ENCODE results near the gene CPTP. TPM values are rescaled to one million over a fixed set of nuclear protein-coding genes. Genes with fewer than 3 reads are reported as not detected.

Gene CPTP
- total RNA-seq, 1 experiment from 2014 or later, result 22.2 TPM

GRCh38 chr1:1326075-1326605, 1.5 kb downstream of the CPTP start:
- in situ Hi-C loops (cut with HindIII; ENCODE audit: low pct_unique_long_range_greater_than_20kb, low sequenced_read_pairs), result no loop called here
- DNase-seq (ENCODE audit: low read depth, low spot score), result no peak

GRCh38 chr1:1327291-1327690, 2.7 kb downstream of the CPTP start:
- no peak for DNase-seq (ENCODE audit: low read depth, low spot score)
- in situ Hi-C loops (cut with HindIII; ENCODE audit: low pct_unique_long_range_greater_than_20kb, low sequenced_read_pairs), result no loop called here

GRCh38 chr1:1328254-1328653, 3.7 kb downstream of the CPTP start:
- in situ Hi-C loops (cut with HindIII; ENCODE audit: low pct_unique_long_range_greater_than_20kb, low sequenced_read_pairs), result no loop called here
- DNase-seq (ENCODE audit: low read depth, low spot score), result no peak

GRCh38 chr1:1329304-1330210, 5.0 kb downstream of the CPTP start:
- no peak for DNase-seq (ENCODE audit: low read depth, low spot score)
- in situ Hi-C loops (cut with HindIII; ENCODE audit: low pct_unique_long_range_greater_than_20kb, low sequenced_read_pairs), result no loop called here

- no peak for DNase-seq (ENCODE audit: low read depth, low spot score)
- in situ Hi-C loops (cut with HindIII; ENCODE audit: low pct_unique_long_range_greater_than_20kb, low sequenced_read_pairs), result no loop called here
Observed at GRCh38 chr1:1330366-1331067, 5.9 kb downstream of the CPTP start.

- no peak for DNase-seq (ENCODE audit: low read depth, low spot score)
- in situ Hi-C loops (cut with HindIII; ENCODE audit: low pct_unique_long_range_greater_than_20kb, low sequenced_read_pairs), result no loop called here
Observed at GRCh38 chr1:1331068-1331965, 6.7 kb downstream of the CPTP start, which contains the start of gene TAS1R3. Gene TAS1R3, plus strand, starts transcription at chr1:1331280. Its CDS starts 66 bp downstream, at chr1:1331346.

- no peak for DNase-seq (ENCODE audit: low read depth, low spot score)
- in situ Hi-C loops (cut with HindIII; ENCODE audit: low pct_unique_long_range_greater_than_20kb, low sequenced_read_pairs), result no loop called here
Observed at GRCh38 chr1:1332031-1332755, 7.6 kb downstream of the CPTP start.

- no peak for DNase-seq (ENCODE audit: low read depth, low spot score)
- in situ Hi-C loops (cut with HindIII; ENCODE audit: low pct_unique_long_range_greater_than_20kb, low sequenced_read_pairs), result no loop called here
Observed at GRCh38 chr1:1332774-1333480, 8.3 kb downstream of the CPTP start.

- no peak for DNase-seq (ENCODE audit: low read depth, low spot score)
- in situ Hi-C loops (cut with HindIII; ENCODE audit: low pct_unique_long_range_greater_than_20kb, low sequenced_read_pairs), result no loop called here
Observed at GRCh38 chr1:1333551-1334241, 9.1 kb downstream of the CPTP start.

- in situ Hi-C loops (cut with HindIII; ENCODE audit: low pct_unique_long_range_greater_than_20kb, low sequenced_read_pairs), result no loop called here
- DNase-seq (ENCODE audit: low read depth, low spot score), result no peak
Observed at GRCh38 chr1:1334835-1335234, 10.2 kb downstream of the CPTP start.

GRCh38 chr1:1335283-1335682, 10.7 kb downstream of the CPTP start:
- in situ Hi-C loops (cut with HindIII; ENCODE audit: low pct_unique_long_range_greater_than_20kb, low sequenced_read_pairs), result no loop called here
- DNase-seq (ENCODE audit: low read depth, low spot score), result no peak

GRCh38 chr1:1335792-1336248, 11.2 kb downstream of the CPTP start:
- DNase-seq (ENCODE audit: low read depth, low spot score), result no peak
- in situ Hi-C loops (cut with HindIII; ENCODE audit: low pct_unique_long_range_greater_than_20kb, low sequenced_read_pairs), result no loop called here

- DNase-seq (ENCODE audit: low read depth, low spot score), result no peak
- in situ Hi-C loops (cut with HindIII; ENCODE audit: low pct_unique_long_range_greater_than_20kb, low sequenced_read_pairs), result no loop called here
Observed at GRCh38 chr1:1336446-1336845, 11.8 kb downstream of the CPTP start.

GRCh38 chr1:1336931-1337792, 12.6 kb downstream of the CPTP start:
- in situ Hi-C loops (cut with HindIII; ENCODE audit: low pct_unique_long_range_greater_than_20kb, low sequenced_read_pairs), result no loop called here
- DNase-seq (ENCODE audit: low read depth, low spot score), result no peak

GRCh38 chr1:1337793-1338147, 13.2 kb downstream of the CPTP start:
- DNase-seq (ENCODE audit: low read depth, low spot score), result no peak
- in situ Hi-C loops (cut with HindIII; ENCODE audit: low pct_unique_long_range_greater_than_20kb, low sequenced_read_pairs), result no loop called here

All from SK-MEL-5 (cell line).